ENCODE data around the gene NUDT14.

The NUDT14 gene

GRCh38 chr14:105166571-105167302 is 14.4 kb downstream of the NUDT14 start (continued):
- TF ChIP-seq, protein P1, sequence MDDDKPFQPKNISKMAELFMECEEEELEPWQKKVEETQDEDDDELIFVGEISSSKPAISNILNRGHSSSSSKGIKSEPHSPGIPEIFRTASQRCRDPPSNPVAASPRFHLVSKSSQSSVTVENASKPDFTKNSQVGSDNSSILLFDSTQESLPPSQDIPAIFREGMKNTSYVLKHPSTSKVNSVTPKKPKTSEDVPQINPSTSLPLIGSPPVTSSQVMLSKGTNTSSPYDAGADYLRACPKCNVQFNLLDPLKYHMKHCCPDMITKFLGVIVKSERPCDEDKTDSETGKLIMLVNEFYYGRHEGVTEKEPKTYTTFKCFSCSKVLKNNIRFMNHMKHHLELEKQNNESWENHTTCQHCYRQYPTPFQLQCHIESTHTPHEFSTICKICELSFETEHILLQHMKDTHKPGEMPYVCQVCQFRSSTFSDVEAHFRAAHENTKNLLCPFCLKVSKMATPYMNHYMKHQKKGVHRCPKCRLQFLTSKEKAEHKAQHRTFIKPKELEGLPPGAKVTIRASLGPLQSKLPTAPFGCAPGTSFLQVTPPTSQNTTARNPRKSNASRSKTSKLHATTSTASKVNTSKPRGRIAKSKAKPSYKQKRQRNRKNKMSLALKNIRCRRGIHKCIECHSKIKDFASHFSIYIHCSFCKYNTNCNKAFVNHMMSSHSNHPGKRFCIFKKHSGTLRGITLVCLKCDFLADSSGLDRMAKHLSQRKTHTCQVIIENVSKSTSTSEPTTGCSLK (tag by site-specific recombination; IDR thresholded peaks at IDR 0.05), result no peak
- TF ChIP-seq KLF1 (tag by site-specific recombination; IDR thresholded peaks at IDR 0.05), result peak; percentile 10; the same call in 1 of the 2 replicates
- TF ChIP-seq ZNF114 (tag by site-specific recombination; IDR thresholded peaks at IDR 0.05), result no peak
- TF ChIP-seq TSHZ1 (tag by site-specific recombination; IDR thresholded peaks at IDR 0.05; ENCODE audit: borderline replicate concordance), result no peak
- TF ChIP-seq ZNF280D (tag by site-specific recombination; IDR thresholded peaks at IDR 0.05), result no peak
- TF ChIP-seq ZNF23 (tag by site-specific recombination; IDR thresholded peaks at IDR 0.05; ENCODE audit: borderline replicate concordance), result no peak
- TF ChIP-seq INSM2 (tag by site-specific recombination; IDR thresholded peaks at IDR 0.05), result no peak
- no peak for TF ChIP-seq ZNF404 (tag by site-specific recombination; IDR thresholded peaks at IDR 0.05)
- no peak for TF ChIP-seq ZNF623 (tag by site-specific recombination; IDR thresholded peaks at IDR 0.05)
- TF ChIP-seq ZNF26 (tag by site-specific recombination; IDR thresholded peaks at IDR 0.05), result no peak
- no peak for TF ChIP-seq ZNF518A (tag by site-specific recombination; conservative IDR thresholded peaks at IDR 0.05; ENCODE audit: low read depth)
- TF ChIP-seq ZNF350 (tag by site-specific recombination; IDR thresholded peaks at IDR 0.05), result no peak
- no peak for TF ChIP-seq SP7 (tag by site-specific recombination; IDR thresholded peaks at IDR 0.05)
- TF ChIP-seq ZBTB44 (tag by site-specific recombination; IDR thresholded peaks at IDR 0.05), result no peak

Data from HEK293 (cell line).